Hindlimb muscle (tissue), 1 donor: ENCODE measurements around the gene FAM89B. TPM values are rescaled to one million over a fixed set of nuclear protein-coding genes. Genes with fewer than 3 reads are reported as not detected.
"Not testable (repeated sequence)": the region's sequence is repeated elsewhere in the genome, so short reads cannot be mapped to it uniquely, and the experiment has no call there.

Experiments used
- DNase-seq: peaks from one replicate; pipeline ENCODE4 v3.0.0-alpha.2; 2013
- polyA plus RNA-seq: library from polyadenylated mRNA; unstranded; fragments of 120-200 nt; gene quantifications from one replicate; pipeline ENCODE4 v1.2.1, GENCODE V29; 2013; ENCODE audit not compliant: insufficient read length

FAM89B gene
- polyA plus RNA-seq = 52.5 TPM

GRCh38 chr11:65572356-65573051 lies at the start of gene FAM89B:
TSS of gene FAM89B (plus strand) at chr11:65572538. CDS start at chr11:65572670, 132 bp downstream.
- peak; percentile 92 for DNase-seq

GRCh38 chr11:65522718-65523630 lies 49.4 kb upstream of the FAM89B start:
- DNase-seq = not testable (repeated sequence)

- DNase-seq = not testable (repeated sequence)
Observed at GRCh38 chr11:65523631-65523968, 48.7 kb upstream of the FAM89B start.

- DNase-seq = no peak
Observed at GRCh38 chr11:65524014-65524740, 48.2 kb upstream of the FAM89B start.

- peak; percentile 77 for DNase-seq
Observed at GRCh38 chr11:65524741-65525545, 47.4 kb upstream of the FAM89B start, which contains the start of gene SCYL1. TSS of gene SCYL1 (plus strand) at chr11:65525083. CDS start at chr11:65525154, 71 bp downstream.

GRCh38 chr11:65525546-65526480 lies 46.5 kb upstream of the FAM89B start:
- no peak for DNase-seq

- no peak for DNase-seq
Observed at GRCh38 chr11:65526744-65527143, 45.6 kb upstream of the FAM89B start.

- DNase-seq = no peak
Observed at GRCh38 chr11:65528819-65529350, 43.5 kb upstream of the FAM89B start.

- DNase-seq = no peak
Observed at GRCh38 chr11:65529475-65530156, 42.7 kb upstream of the FAM89B start.

GRCh38 chr11:65530157-65530496 lies 42.2 kb upstream of the FAM89B start:
- DNase-seq = no peak

GRCh38 chr11:65532388-65533064 lies 39.8 kb upstream of the FAM89B start:
- DNase-seq = no peak

GRCh38 chr11:65535102-65535501 lies 37.2 kb upstream of the FAM89B start:
- DNase-seq = no peak

- no peak for DNase-seq
Observed at GRCh38 chr11:65536412-65537295, 35.7 kb upstream of the FAM89B start.

GRCh38 chr11:65537296-65537597 lies 35.1 kb upstream of the FAM89B start:
- DNase-seq = no peak

GRCh38 chr11:65537620-65538231 lies 34.6 kb upstream of the FAM89B start:
- no peak for DNase-seq

GRCh38 chr11:65538232-65538914 lies 34.0 kb upstream of the FAM89B start:
- no peak for DNase-seq

GRCh38 chr11:65538915-65539743 lies 33.2 kb upstream of the FAM89B start:
- DNase-seq = no peak
